ENCODE measurements around the gene PTGES3. TPM values are rescaled to one million over a fixed set of nuclear protein-coding genes. Genes with fewer than 3 reads are reported as not detected.

PTGES3 gene, protein sequence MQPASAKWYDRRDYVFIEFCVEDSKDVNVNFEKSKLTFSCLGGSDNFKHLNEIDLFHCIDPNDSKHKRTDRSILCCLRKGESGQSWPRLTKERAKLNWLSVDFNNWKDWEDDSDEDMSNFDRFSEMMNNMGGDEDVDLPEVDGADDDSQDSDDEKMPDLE
- 77.9 and 87.6 TPM in 2 replicates for total RNA-seq (2014; rRNA removed; shearing (Covaris generic))

DNA sequence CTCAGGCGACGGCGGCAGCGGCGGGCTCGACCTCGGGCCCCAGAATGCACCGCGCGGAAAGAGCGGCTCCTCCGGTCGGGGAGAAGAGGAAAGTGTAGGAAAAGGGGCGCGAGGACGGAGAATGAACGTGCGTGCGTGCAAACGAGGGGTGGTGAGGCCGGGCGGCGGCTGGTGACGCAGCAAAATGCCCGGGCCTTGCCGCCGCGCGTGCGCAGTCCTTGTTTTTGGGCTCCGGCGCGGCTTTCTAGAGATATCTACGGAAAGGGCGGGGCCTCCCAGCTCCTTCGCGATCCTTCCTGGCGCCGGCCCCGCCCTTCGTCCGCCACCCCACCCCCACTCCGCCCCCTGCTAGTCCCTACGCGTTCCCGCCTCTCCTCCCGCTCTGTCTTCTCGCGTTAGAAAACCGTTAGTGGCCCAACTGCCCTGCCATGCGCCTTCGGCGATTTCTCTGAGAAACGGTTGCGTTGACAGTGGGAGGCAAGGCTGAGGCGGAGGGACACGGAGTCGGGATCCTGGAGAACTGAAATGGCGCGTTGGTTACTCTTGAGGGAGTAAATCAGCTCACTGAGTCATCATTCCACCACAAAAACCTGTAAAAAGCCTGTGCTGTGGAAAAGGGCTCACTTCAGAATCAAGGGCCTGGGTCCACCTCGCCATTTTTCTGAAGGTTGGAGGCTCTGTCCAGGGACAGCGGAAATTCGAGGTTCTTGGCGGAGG, at the start of gene PTGES3:
PTGES3 (minus strand) TSS at position 156 of the 717 bp plus-strand sequence. CDS start 285 bp downstream, outside the sequence.

DNA sequence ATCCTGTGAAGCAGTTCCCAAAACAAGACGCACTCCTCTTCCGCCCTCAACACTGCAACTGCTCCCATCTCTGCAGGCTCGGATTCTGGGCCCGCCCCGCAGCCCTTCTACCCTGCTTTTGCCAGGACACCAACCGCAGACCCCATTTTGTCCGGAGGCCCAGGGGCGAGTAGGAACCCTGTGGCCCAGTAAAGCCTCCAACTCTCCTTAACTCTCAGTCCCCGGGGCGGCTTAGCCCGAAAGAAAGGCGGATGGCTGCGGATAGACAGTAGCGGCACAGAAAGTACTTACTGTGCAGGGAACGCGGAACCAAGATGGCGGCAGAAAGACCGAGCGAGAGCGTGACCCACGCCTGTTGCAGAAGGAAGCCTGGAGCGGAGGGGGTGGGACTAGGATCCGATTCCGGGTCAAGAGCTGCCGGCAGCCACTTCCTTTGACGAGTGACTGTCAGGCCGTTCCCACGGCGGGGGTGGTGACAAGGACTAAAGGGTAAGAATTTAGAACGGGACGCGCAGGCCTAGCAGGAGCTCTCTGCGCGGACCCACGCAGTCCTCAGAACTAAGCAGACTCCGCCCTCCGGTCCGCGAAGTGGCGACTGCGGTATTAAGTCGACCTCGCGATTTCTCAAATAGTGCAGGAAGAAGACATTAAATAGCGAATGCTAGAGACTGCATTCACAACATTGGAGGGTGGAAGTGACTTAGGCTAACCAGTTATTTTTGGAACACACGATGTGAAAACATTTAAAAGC, 37.1 kb upstream of the PTGES3 start, which contains the start of gene NACA:
NACA (minus strand) TSS at position 328 of the 751 bp plus-strand sequence. CDS start 778 bp downstream, outside the sequence.

DNA sequence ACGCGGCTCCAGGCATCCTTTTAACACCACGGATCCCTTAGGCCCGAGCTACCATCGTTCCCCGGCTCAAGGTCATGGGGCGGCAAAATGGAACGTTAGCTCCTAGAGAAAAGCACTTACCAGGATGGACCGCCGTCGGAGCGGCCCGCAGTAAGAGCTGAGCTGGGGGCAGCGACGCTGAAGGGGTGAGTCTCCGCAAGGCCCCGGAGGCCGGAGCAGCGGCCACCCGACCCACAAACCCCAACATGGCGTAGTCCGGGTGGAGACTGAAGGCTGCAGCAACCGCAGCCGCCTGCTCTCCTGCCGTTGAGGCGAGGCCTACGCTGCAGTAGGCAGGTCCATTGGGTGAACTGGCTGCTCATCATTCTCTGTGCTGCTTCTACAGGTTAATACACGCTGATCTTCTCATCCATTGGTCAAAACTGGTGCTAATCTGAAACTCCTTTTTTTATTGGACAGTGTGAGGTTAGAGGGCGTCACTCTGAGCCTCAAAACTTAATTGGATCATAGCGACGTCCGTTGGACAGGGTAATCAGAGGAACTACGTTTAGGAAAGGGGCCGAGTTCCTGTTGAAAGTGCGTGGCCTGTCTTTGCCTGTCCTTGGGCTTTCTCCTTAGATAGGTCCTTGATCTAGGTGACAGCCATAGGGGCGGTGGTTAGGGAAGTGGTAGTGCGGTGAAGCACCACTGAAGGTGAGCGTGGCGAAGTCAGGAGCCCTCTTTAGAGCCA, 42.2 kb downstream of the PTGES3 start, which contains the start of gene ATP5F1B:
ATP5F1B (minus strand) TSS at position 268 of the 730 bp plus-strand sequence; CDS start at position 247, 21 bp downstream.

DNA sequence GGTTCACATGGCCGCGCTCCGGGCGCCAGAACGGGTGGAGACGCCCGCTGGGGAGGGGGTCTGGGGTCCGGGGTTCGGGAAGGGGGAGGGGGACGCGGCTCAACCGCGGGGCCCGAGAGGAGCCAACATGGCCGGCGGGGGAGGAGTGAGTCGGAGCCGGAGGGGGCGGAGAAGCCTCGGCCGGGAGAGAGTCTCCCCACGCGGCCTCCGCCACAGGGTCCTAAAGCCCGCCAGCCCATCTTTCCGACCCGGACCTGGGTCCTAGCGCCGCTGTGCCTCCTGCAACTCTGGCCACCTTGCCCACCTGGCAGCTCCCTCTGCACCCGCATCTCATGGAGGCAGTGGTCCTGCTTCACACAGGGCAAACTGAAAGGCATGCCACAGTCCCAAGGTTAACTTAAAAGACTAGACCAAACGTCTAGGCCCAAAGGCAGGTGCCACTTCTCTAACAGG, 57.9 kb downstream of the PTGES3 start, which contains the start of gene BAZ2A:
BAZ2A (minus strand) TSS at position 147 of the 453 bp plus-strand sequence. CDS start 12,796 bp downstream, outside the sequence.

Small RNAs within 50 kb of the gene (small RNA-seq; reads per million reads assigned to genes)
- gene RN7SL809P, result not detected
- gene SNORD59A, result 1,998 reads per million, percentile 99 among the genes with 10 or more reads in this experiment

Other genes starting within 250 kb of the PTGES3 start
- 19.1 and 24.1 TPM in 2 replicates for gene TIMELESS, start 238.9 kb downstream of the PTGES3 start, total RNA-seq (2014; rRNA removed; shearing (Covaris generic))
- gene MIP, start 233.6 kb downstream of the PTGES3 start, total RNA-seq (2014; rRNA removed; shearing (Covaris generic)), result 0.11 TPM in 1 of 2 replicates, not detected in the other
- gene SPRYD4, start 219.7 kb downstream of the PTGES3 start, total RNA-seq (2014; rRNA removed; shearing (Covaris generic)), result 4.5 and 4.7 TPM in 2 replicates
- 0.37 TPM in 1 of 2 replicates, not detected in the other for gene GLS2, start 200.1 kb downstream of the PTGES3 start, total RNA-seq (2014; rRNA removed; shearing (Covaris generic))
- 11.8 and 13.2 TPM in 2 replicates for gene RBMS2, start 166.5 kb downstream of the PTGES3 start, total RNA-seq (2014; rRNA removed; shearing (Covaris generic))
- gene BAZ2A, start 58.0 kb downstream of the PTGES3 start, total RNA-seq (2014; rRNA removed; shearing (Covaris generic)), result 30.3 and 32.1 TPM in 2 replicates
- 608 and 615 TPM in 2 replicates for gene ATP5F1B, start 42.3 kb downstream of the PTGES3 start, total RNA-seq (2014; rRNA removed; shearing (Covaris generic))
- gene NACA, start 37.0 kb upstream of the PTGES3 start, total RNA-seq (2014; rRNA removed; shearing (Covaris generic)), result 2,087 and 2,258 TPM in 2 replicates
- gene PRIM1, start 64.0 kb upstream of the PTGES3 start, total RNA-seq (2014; rRNA removed; shearing (Covaris generic)), result 38.0 and 38.7 TPM in 2 replicates
- 0.34 TPM in 1 of 2 replicates, not detected in the other for gene HSD17B6, start 75.0 kb upstream of the PTGES3 start, total RNA-seq (2014; rRNA removed; shearing (Covaris generic))
- not detected in 2 replicates for gene SDR9C7, start 246.1 kb upstream of the PTGES3 start, total RNA-seq (2014; rRNA removed; shearing (Covaris generic))